Measurements from ENCODE around the gene GUCY1A2.

The GUCY1A2 gene

DNA sequence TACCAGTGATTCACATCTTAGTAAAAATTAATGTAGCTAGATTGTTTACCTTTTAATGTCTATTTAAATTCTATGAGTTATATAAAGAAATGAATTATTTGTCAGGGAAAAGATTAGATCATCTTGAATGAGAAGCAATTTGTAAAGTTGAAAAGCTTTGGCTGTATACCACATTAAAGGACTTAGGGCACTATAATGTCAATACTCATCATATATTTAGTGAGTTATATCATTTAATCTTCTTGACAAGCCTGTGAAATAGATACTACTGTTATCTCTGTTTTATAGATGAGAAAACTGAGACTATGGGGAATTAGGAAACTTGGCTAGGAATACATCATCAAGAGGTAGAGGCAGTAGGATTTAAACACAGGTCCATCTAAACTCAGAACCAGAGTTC is 160.1 kb downstream of the GUCY1A2 start:
- TF ChIP-seq, protein P1, sequence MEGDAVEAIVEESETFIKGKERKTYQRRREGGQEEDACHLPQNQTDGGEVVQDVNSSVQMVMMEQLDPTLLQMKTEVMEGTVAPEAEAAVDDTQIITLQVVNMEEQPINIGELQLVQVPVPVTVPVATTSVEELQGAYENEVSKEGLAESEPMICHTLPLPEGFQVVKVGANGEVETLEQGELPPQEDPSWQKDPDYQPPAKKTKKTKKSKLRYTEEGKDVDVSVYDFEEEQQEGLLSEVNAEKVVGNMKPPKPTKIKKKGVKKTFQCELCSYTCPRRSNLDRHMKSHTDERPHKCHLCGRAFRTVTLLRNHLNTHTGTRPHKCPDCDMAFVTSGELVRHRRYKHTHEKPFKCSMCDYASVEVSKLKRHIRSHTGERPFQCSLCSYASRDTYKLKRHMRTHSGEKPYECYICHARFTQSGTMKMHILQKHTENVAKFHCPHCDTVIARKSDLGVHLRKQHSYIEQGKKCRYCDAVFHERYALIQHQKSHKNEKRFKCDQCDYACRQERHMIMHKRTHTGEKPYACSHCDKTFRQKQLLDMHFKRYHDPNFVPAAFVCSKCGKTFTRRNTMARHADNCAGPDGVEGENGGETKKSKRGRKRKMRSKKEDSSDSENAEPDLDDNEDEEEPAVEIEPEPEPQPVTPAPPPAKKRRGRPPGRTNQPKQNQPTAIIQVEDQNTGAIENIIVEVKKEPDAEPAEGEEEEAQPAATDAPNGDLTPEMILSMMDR (IDR thresholded peaks at IDR 0.05; ENCODE audit: low read depth, low read length) = no peak
- H3K4me3 ChIP-seq (ENCODE audit: low read depth, low read length) = no peak overlapping the region

DNA sequence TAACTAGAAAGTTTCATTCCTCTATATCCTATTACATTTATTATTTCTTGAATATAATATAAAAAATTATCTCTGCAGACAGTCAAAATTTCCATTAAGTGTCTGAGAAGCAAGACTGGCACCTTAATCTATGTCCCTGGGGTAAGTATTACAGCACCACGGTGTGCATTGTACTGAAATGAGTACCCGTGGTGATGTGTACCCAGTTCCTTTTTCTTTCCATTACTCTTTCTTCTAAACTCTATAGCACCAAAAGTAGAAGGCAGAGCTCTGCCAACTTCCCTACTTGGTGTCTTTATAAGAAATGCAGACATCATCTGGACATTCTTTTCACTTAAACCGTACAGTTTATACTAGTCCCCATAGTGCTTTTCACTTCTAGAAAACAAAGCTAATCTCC is 161.7 kb downstream of the GUCY1A2 start:
- H3K4me3 ChIP-seq (ENCODE audit: low read depth, low read length) = no peak overlapping the region
- TF ChIP-seq, protein P1 (IDR thresholded peaks at IDR 0.05; ENCODE audit: low read depth, low read length) = no peak

DNA sequence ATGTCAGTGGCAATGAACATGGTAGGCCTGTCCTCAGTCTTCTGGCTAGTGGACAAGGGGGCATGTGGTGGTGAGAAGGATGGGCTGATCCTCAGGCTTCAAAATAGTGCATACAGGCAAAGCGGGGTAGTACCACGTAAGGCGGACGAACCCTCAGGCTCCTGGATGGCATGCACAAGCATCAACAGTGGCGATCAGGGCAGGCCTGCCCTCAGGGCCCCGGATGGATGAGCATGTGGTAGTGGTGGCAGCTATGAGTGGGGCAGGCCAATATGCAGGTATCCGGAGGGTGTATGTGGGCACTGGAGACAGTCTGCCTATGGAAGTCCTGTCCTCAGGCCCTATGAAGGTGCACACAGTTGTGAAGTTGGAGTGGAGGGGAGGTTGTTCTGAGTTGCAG is 163.8 kb downstream of the GUCY1A2 start:
- TF ChIP-seq, protein P1 (IDR thresholded peaks at IDR 0.05; ENCODE audit: low read depth, low read length) = no peak
- H3K4me3 ChIP-seq (ENCODE audit: low read depth, low read length) = no peak overlapping the region

DNA sequence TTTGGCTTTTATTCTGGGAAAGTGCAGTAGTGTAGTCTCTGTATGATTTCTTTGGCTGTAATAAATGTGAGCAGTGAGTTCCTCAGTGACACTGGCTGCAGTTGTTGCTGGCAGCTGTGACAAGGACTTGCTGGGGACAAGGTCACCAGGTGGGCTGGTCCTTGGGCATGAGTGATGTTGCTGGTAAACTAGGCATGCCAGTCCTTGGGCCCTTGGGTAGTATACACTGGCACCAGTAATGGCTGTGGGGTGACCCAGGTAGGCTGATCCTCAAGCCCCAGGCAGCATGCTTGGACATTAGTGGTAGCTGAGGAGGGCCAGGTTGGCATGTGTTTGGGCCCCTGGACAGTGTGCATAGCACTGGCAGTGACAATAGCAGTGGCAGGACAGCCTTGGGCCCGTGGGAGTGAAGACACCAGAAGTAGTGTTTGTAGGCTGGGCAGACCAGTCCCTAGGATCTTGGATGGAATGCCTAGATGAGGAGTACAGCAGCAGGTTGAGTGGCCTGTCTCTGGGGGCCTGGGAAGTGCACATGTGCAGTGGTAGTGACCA is 164.3 kb downstream of the GUCY1A2 start:
- TF ChIP-seq, protein P1 (IDR thresholded peaks at IDR 0.05; ENCODE audit: low read depth, low read length) = no peak

DNA sequence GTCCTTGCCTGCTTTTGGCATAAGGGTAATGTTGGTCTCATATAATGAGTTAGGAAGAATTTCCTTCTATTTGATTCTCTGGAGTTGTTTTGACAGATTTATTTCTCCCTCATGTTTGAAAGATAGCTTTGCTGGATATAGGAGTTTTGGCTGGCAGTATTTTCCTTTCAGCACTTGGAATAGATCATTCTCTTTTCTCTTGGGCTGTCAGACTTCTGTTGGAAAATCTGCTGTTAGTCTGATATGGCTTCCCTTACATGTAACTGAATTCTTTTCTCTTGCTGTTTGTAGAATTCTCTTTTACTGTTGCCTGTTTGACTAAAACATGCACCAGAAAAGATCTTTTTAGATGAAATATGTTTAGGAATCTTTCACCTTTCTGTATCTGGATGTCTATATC is 165.5 kb downstream of the GUCY1A2 start:
- no peak overlapping the region for H3K4me3 ChIP-seq (ENCODE audit: low read depth, low read length)
- TF ChIP-seq, protein P1 (IDR thresholded peaks at IDR 0.05; ENCODE audit: low read depth, low read length) = no peak

More for the DNA sequence above, 164.3 kb downstream of the GUCY1A2 start:
- no peak overlapping the region for H3K4me3 ChIP-seq (ENCODE audit: low read depth, low read length)

- TF ChIP-seq, protein P1 (IDR thresholded peaks at IDR 0.05; ENCODE audit: low read depth, low read length) = no peak
- no peak overlapping the region for H3K4me3 ChIP-seq (ENCODE audit: low read depth, low read length)
Measured at GRCh38 chr11:106848526-106848925, 169.8 kb downstream of the GUCY1A2 start.

DNA sequence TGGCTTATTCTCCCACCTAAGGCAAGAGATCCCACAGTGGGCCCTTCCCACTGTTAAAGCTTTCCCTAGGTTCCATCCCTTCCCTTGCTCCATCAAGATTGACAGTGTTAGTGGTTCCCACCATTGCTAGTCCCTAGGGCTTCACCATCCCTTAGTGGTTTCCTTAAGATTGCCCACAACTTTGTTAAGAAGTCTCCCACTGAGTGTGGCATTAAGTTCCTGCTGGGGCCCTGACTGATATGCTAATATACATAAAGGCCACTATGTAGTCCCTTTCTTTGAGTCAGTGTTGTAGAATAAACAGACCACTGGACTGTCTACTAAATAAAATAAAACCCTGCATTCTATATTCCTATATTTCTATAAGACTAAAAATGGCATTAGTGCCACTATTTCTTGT is 176.1 kb downstream of the GUCY1A2 start:
- no peak overlapping the region for H3K4me3 ChIP-seq (ENCODE audit: low read depth, low read length)
- TF ChIP-seq, protein P1 (IDR thresholded peaks at IDR 0.05; ENCODE audit: low read depth, low read length) = no peak

Measured in WI38 (cell line).